Measurements from ENCODE around the gene TIFAB.

The TIFAB gene

GRCh38 chr5:135435467-135436330, 16.5 kb downstream of the TIFAB start:
- no peaks in the 10 kb centered on the region for H3K79me2 ChIP-seq (ENCODE audit: insufficient read depth, low read length)
- H3K27ac ChIP-seq (ENCODE audit: low read depth, low read length, poor library complexity, severe bottlenecking) = no peak overlapping the region
- no peaks in the 10 kb centered on the region for H3K9me3 ChIP-seq (ENCODE audit: low read length)
- H3K4me1 ChIP-seq (ENCODE audit: insufficient read depth, low read length, severe bottlenecking) = no peaks in the 10 kb centered on the region
- H3K4me3 ChIP-seq (ENCODE audit: low read depth, low read length, poor library complexity, severe bottlenecking) = no peak overlapping the region
- no peak overlapping the region for H2AFZ ChIP-seq (ENCODE audit: low read length)
- H3K9ac ChIP-seq (ENCODE audit: low read length) = no peak overlapping the region
- H3K27me3 ChIP-seq (ENCODE audit: insufficient read depth, low read length) = peaks cover 9% of the 10 kb centered on the region
- no peaks in the 10 kb centered on the region for H4K20me1 ChIP-seq (ENCODE audit: insufficient read depth, low read length)
- H3K9me2 ChIP-seq (ENCODE audit: low read depth, low read length) = no peaks in the 10 kb centered on the region
- H3F3A ChIP-seq (ENCODE audit: insufficient read depth, low read length) = no peaks in the 10 kb centered on the region
- H3K36me3 ChIP-seq (ENCODE audit: insufficient read depth, low read length) = no peaks in the 10 kb centered on the region
- H3K4me2 ChIP-seq (ENCODE audit: low read length) = no peak overlapping the region
- TF ChIP-seq CTCF (IDR thresholded peaks at IDR 0.05; ENCODE audit: low read length) (no peak), EZH2 (IDR thresholded peaks at IDR 0.05; ENCODE audit: borderline replicate concordance, low read length) (no peak)

GRCh38 chr5:135434591-135435466, 17.3 kb downstream of the TIFAB start:
- Histone ChIP-seq H3K27ac (ENCODE audit: low read depth, low read length, poor library complexity, severe bottlenecking) (no peak overlapping the region), H3K4me3 (ENCODE audit: low read depth, low read length, poor library complexity, severe bottlenecking) (no peak overlapping the region)

More at GRCh38 chr5:135434591-135435466, 17.3 kb downstream of the TIFAB start:
- Histone ChIP-seq H3K9ac (ENCODE audit: low read length) (no peak overlapping the region), H3K79me2 (ENCODE audit: insufficient read depth, low read length) (no peaks in the 10 kb centered on the region), H4K20me1 (ENCODE audit: insufficient read depth, low read length) (no peaks in the 10 kb centered on the region), H2AFZ (ENCODE audit: low read length) (no peak overlapping the region), H3K4me1 (ENCODE audit: insufficient read depth, low read length, severe bottlenecking) (no peaks in the 10 kb centered on the region), H3K9me3 (ENCODE audit: low read length) (no peaks in the 10 kb centered on the region), H3K9me2 (ENCODE audit: low read depth, low read length) (no peaks in the 10 kb centered on the region), H3F3A (ENCODE audit: insufficient read depth, low read length) (no peaks in the 10 kb centered on the region), H3K36me3 (ENCODE audit: insufficient read depth, low read length) (no peaks in the 10 kb centered on the region), H3K27me3 (ENCODE audit: insufficient read depth, low read length) (peaks cover 9% of the 10 kb centered on the region), H3K4me2 (ENCODE audit: low read length) (no peak overlapping the region)
- TF ChIP-seq CTCF (IDR thresholded peaks at IDR 0.05; ENCODE audit: low read length) (no peak), EZH2 (IDR thresholded peaks at IDR 0.05; ENCODE audit: borderline replicate concordance, low read length) (no peak)

Data from OCI-LY1 (cell line).